Prostate gland (tissue), 2 donors: ENCODE results near the gene ETNK1. TPM values are rescaled to one million over a fixed set of nuclear protein-coding genes. Genes with fewer than 3 reads are reported as not detected.
"Not testable (repeated sequence)": the region's sequence is repeated elsewhere in the genome, so short reads cannot be mapped to it uniquely, and the experiment has no call there.

Experiments
- DNase-seq: peaks from one replicate; pipeline ENCODE4 v3.0.0-alpha.2; 2019; ENCODE audit warnings: low spot score
- H3K27ac ChIP-seq, 2 donors: fragments of 200-600 bp; sonication (generic); 2 replicates each; pipeline ENCODE4 v1.5.1; 2017 to 2019
- H3K27me3 ChIP-seq: fragments of 200-600 bp; sonication (generic); replicated peaks from 2 replicates; pipeline ENCODE4 v1.5.1; 2019; ENCODE audit not compliant: insufficient read depth
- H3K36me3 ChIP-seq, 2 donors: fragments of 200-600 bp; sonication (generic); 1 replicate in 1 of 2; 2 replicates in 1 of 2; pipeline versions ENCODE4 v1.5.1 to v1.8.1; 2017 to 2019
- H3K4me1 ChIP-seq: fragments of 200-600 bp; sonication (generic); replicated peaks from 2 replicates; pipeline ENCODE4 v1.5.1; 2019
- H3K4me3 ChIP-seq, 2 donors: fragments of 200-600 bp; sonication (generic); 2 replicates each; pipeline ENCODE4 v1.5.1; 2017 to 2019
- H3K9me3 ChIP-seq: fragments of 200-600 bp; sonication (generic); 2 replicates; pipeline ENCODE4 v1.5.1; 2017
- POLR2A ChIP-seq: fragments of 450-650 bp; IDR thresholded peaks from one replicate; pipeline ENCODE4 v1.6.1; 2016; ENCODE audit warnings: antibody characterized with exemption, mild to moderate bottlenecking
- POLR2AphosphoS5 ChIP-seq: sonication (generic); formaldehyde crosslinking; IDR thresholded peaks from one replicate; pipeline ENCODE4 v1.6.1; 2017; ENCODE audit warnings: antibody characterized with exemption
- WGBS: methylation state at CpG from one replicate; pipeline ENCODE4 v1.1.5; 2018; 5-methylcytosine and 5-hydroxymethylcytosine counted together
- intact Hi-C: fragments of 100-400 bp; cut with DNase I; formaldehyde crosslinking; loops from one replicate; pipeline ENCODE4 v1.14.2; 2022
- total RNA-seq, 2 donors: library from RNA; depleted of rRNA; stranded (reverse); fragments of >200 nt; gene quantifications; one replicate each; pipeline ENCODE4 v1.1.0, GENCODE V29; 2016
- TF ChIP-seq, protein P1 (sequence below), 4 experiments: fragments of 200-600 bp in 2 of 4; fragments of 450-650 bp in 2 of 4; sonication (generic) in 2 of 4; IDR thresholded peaks; 1 replicate in 3 of 4; 2 replicates in 1 of 4; pipeline ENCODE4 v1.5.1; 2016 to 2019; ENCODE audit warnings: antibody characterized with exemption in 4 of 4, mild to moderate bottlenecking in 2 of 4, moderate library complexity in 2 of 4

The ETNK1 gene
- total RNA-seq, 2 donors from 2014 or later = 48.0 to 64.2 TPM

DNA sequence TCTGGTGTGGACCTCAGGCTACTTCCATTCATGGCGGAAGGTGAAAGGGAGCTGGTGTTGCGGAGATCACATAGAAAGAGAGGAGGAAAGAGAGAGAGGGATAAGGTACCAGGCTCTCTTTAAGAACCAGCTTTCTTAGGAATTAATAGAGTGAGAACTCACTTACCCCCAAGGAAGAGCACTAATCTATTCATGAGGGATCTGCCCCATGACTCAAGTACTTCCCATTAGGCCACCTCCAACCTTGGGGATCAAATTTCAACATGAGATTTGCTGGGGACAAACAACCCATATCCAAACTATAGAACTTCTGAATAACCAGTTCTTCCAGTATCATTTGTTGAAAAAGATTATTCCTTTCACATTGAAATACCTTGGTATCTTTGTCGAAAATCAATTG lies 46.6 kb upstream of the ETNK1 start:
- DNase-seq = no peak
- intact Hi-C loops = no loop called here
- TF ChIP-seq POLR2AphosphoS5 (no peak), POLR2A (no peak)
- TF ChIP-seq, protein P1, sequence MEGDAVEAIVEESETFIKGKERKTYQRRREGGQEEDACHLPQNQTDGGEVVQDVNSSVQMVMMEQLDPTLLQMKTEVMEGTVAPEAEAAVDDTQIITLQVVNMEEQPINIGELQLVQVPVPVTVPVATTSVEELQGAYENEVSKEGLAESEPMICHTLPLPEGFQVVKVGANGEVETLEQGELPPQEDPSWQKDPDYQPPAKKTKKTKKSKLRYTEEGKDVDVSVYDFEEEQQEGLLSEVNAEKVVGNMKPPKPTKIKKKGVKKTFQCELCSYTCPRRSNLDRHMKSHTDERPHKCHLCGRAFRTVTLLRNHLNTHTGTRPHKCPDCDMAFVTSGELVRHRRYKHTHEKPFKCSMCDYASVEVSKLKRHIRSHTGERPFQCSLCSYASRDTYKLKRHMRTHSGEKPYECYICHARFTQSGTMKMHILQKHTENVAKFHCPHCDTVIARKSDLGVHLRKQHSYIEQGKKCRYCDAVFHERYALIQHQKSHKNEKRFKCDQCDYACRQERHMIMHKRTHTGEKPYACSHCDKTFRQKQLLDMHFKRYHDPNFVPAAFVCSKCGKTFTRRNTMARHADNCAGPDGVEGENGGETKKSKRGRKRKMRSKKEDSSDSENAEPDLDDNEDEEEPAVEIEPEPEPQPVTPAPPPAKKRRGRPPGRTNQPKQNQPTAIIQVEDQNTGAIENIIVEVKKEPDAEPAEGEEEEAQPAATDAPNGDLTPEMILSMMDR (IDR thresholded peaks at IDR 0.05) = no peak
- WGBS = 96% methylated on average over 3 of the region's 3 CpGs
- Histone ChIP-seq H3K9me3 (no peaks in the 10 kb centered on the region), H3K4me3 (no peak overlapping the region), H3K36me3 (no peaks in the 10 kb centered on the region), H3K27ac (no peak overlapping the region), H3K4me1 (no peaks in the 10 kb centered on the region), H3K27me3 (no peaks in the 10 kb centered on the region)

DNA sequence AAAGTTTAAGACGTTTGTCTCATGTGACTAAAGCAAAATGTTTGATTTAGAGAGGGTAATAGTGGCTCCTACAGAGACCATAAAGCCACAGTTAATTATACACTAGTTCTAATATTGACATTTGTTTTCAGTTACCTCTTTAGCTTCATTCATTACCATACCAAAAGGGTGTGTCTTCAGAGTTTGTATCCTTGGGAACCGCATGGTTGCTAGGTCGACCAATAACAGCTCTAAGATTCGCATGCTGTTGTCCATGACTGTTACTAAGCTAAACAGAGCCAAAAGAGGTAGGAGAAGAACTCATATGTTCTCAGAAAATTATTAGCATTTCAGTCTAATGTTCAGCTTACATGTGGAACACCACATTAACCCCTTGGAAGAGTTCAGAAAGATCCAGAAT lies 36.2 kb upstream of the ETNK1 start:
- Histone ChIP-seq H3K36me3 (no peaks in the 10 kb centered on the region), H3K27ac (no peak overlapping the region), H3K9me3 (no peaks in the 10 kb centered on the region), H3K4me3 (no peak overlapping the region), H3K27me3 (no peaks in the 10 kb centered on the region), H3K4me1 (no peaks in the 10 kb centered on the region)
- TF ChIP-seq POLR2AphosphoS5 (no peak), POLR2A (no peak)
- TF ChIP-seq, protein P1 (IDR thresholded peaks at IDR 0.05) = no peak
- intact Hi-C loops = no loop called here
- no peak for DNase-seq
- WGBS = 46% methylated on average over 4 of the region's 4 CpGs

DNA sequence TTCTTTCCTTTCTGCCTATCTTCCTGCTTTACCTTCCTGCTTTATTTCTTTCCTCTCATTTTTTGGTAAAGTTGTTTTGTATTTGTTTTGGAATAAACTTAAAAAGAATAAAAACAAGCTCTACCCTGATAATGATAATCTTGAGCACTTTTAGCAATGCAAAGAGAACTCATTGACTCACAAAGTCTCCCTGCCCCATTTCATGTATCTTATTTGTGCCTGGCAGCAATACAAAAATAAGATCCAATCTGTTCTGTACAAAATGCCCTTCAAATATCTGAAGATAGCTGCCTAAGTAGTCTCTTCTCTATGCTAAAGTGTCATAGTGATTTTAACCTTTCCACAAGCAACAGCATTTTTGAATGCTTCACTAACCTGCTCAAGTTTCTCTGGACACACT lies 31.1 kb upstream of the ETNK1 start:
- intact Hi-C loops = no loop called here
- no peak overlapping the region for H3K27ac ChIP-seq
- no peak for DNase-seq

DNA sequence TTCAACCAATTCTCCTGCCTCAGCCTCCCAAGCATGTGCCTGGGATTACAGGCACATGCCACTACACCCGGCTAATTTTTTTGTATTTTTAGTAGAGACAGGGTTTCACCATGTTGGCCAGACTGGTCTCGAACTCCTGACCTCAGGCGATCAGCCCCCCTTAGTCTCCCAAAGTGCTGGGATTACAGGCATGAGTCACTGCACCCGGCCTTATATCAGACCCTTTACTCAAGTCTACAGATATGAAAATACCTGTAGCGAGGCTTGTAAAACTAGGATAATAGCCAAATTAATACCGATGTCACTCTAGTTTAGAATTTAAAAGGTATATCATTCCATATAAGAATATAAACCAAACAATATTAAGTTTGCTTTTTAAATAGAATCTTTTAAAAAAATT lies 27.4 kb upstream of the ETNK1 start:
- H3K9me3 ChIP-seq, intact Hi-C loops: not testable (repeated sequence)

More for the DNA sequence above, 31.1 kb upstream of the ETNK1 start:
- TF ChIP-seq, protein P1 (IDR thresholded peaks at IDR 0.05) = no peak
- TF ChIP-seq POLR2AphosphoS5 = no peak
- TF ChIP-seq POLR2A = no peak
- H3K4me1 ChIP-seq = no peaks in the 10 kb centered on the region
- no peaks in the 10 kb centered on the region for H3K27me3 ChIP-seq
- no peaks in the 10 kb centered on the region for H3K9me3 ChIP-seq
- H3K36me3 ChIP-seq = no peaks in the 10 kb centered on the region
- H3K4me3 ChIP-seq = no peak overlapping the region

GRCh38 chr12:22598141-22598762 lies 26.7 kb upstream of the ETNK1 start:
- WGBS = 18% methylated on average over 2 of the region's 2 CpGs
- intact Hi-C loops = no loop called here
- H3K27ac ChIP-seq = no peak overlapping the region

More for the DNA sequence above, 27.4 kb upstream of the ETNK1 start:
- H3K36me3 ChIP-seq, H3K4me1 ChIP-seq, H3K4me3 ChIP-seq, H3K27ac ChIP-seq, H3K27me3 ChIP-seq, DNase-seq: not testable (repeated sequence)
- 75% methylated on average over 6 of the region's 6 CpGs for WGBS

More at GRCh38 chr12:22598141-22598762, 26.7 kb upstream of the ETNK1 start:
- Histone ChIP-seq H3K4me1 (no peaks in the 10 kb centered on the region), H3K4me3 (no peak overlapping the region), H3K9me3 (no peaks in the 10 kb centered on the region), H3K27me3 (no peaks in the 10 kb centered on the region), H3K36me3 (no peaks in the 10 kb centered on the region)
- TF ChIP-seq, protein P1 (IDR thresholded peaks at IDR 0.05) = no peak
- TF ChIP-seq POLR2A = no peak
- TF ChIP-seq POLR2AphosphoS5 = no peak
- no peak for DNase-seq
